Activated B cell treated with CpG ODN at 0.5 μM for 24 hours (primary cell): ENCODE results near the gene TSPAN12. TPM values are rescaled to one million over a fixed set of nuclear protein-coding genes. Genes with fewer than 3 reads are reported as not detected.
A peak's percentile ranks its signal among the peaks of the same experiment; 100 is the strongest.

ENCODE experiments used
- ATAC-seq: fragments of 200-7000 bp; cut with Tn5 transposase; one replicate; pipeline ENCODE4 v1.10.0; 2021; ENCODE audit warnings: low read depth, mild to moderate bottlenecking, moderate library complexity
- CTCF ChIA-PET: fragments of 350-600 bp; sonication (Branson Sonifier 250); formaldehyde crosslinking; loops from one replicate; lab custom pipeline; 2021; ENCODE audit warnings: antibody characterized with exemption; lab: Charles Lee
- POLR2A ChIA-PET: fragments of 350-600 bp; sonication (Branson Sonifier 250); formaldehyde crosslinking; loops from one replicate; lab custom pipeline; 2021; ENCODE audit warnings: antibody characterized with exemption; lab: Charles Lee
- DNase-seq: peaks from one replicate; pipeline ENCODE4 v3.0.0; 2022
- H3K27ac Mint-ChIP-seq: one replicate; pipeline ENCODE4 v1.8.0; 2020; ENCODE audit warnings: mixed read lengths
- H3K27me3 Mint-ChIP-seq: one replicate; pipeline ENCODE4 v1.8.0; 2021; ENCODE audit warnings: mixed read lengths
- H3K36me3 Mint-ChIP-seq: one replicate; pipeline ENCODE4 v1.8.0; 2021; ENCODE audit warnings: low read depth, mixed read lengths
- H3K4me1 Mint-ChIP-seq: one replicate; pipeline ENCODE4 v1.8.0; 2021; ENCODE audit warnings: mixed read lengths
- H3K4me3 Mint-ChIP-seq: one replicate; pipeline ENCODE4 v1.8.0; 2020; ENCODE audit warnings: mild to moderate bottlenecking, mixed read lengths
- H3K9me3 Mint-ChIP-seq: one replicate; pipeline ENCODE4 v1.8.0; 2020; ENCODE audit warnings: mixed read lengths
- intact Hi-C: fragments of 100-400 bp; cut with micrococcal nuclease; formaldehyde crosslinking; loops from one replicate; pipeline ENCODE4 v1.15.1; 2024
- total RNA-seq: library from RNA; stranded (reverse); gene quantifications from 2 replicates; pipeline ENCODE4 v1.2.3, GENCODE V29; 2022
- TF ChIP-seq, protein P1 (sequence below): fragments of 200-600 bp; IDR thresholded peaks from one replicate; pipeline ENCODE4 v1.8.0; 2022; ENCODE audit warnings: antibody characterized with exemption, mild to moderate bottlenecking

The TSPAN12 gene
- total RNA-seq, 1 donor from 2014 or later: not detected

DNA sequence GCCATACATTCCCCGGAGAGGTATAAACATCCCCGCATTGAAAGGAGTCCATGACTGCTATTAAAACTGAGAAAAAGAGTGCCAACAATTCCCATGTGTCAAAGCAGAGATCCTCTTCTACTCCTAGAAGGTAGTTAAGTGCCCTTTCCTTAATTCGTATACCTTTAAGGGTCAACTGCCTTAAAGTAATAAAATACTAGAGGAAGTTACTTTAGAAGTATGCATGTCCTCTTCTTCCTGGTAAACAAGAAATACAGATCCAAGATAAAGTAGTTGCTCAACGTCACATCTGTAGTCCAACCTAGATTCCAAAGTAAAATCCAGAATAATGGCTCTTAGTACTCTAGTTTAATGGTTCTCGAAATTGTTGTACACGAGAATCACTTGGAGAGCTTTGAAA lies 1.5 kb upstream of the TSPAN12 start:
- intact Hi-C loops: loop anchor here (5.0 kb wide), 1 partner anchor 128 kb away; the partner anchor contains the start of gene CPED1
- ATAC-seq (no peak), DNase-seq (no peak)
- ChIA-PET POLR2A (no interaction called here), CTCF (no interaction called here)
- Mint-ChIP-seq H3K27me3 (peaks cover 60% of the 10 kb centered on the region), H3K36me3 (no peaks in the 10 kb centered on the region), H3K9me3 (no peaks in the 10 kb centered on the region), H3K27ac (no peak overlapping the region), H3K4me1 (peaks cover 14% of the 10 kb centered on the region), H3K4me3 (no peak overlapping the region)
- TF ChIP-seq, protein P1, sequence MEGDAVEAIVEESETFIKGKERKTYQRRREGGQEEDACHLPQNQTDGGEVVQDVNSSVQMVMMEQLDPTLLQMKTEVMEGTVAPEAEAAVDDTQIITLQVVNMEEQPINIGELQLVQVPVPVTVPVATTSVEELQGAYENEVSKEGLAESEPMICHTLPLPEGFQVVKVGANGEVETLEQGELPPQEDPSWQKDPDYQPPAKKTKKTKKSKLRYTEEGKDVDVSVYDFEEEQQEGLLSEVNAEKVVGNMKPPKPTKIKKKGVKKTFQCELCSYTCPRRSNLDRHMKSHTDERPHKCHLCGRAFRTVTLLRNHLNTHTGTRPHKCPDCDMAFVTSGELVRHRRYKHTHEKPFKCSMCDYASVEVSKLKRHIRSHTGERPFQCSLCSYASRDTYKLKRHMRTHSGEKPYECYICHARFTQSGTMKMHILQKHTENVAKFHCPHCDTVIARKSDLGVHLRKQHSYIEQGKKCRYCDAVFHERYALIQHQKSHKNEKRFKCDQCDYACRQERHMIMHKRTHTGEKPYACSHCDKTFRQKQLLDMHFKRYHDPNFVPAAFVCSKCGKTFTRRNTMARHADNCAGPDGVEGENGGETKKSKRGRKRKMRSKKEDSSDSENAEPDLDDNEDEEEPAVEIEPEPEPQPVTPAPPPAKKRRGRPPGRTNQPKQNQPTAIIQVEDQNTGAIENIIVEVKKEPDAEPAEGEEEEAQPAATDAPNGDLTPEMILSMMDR: no peak

DNA sequence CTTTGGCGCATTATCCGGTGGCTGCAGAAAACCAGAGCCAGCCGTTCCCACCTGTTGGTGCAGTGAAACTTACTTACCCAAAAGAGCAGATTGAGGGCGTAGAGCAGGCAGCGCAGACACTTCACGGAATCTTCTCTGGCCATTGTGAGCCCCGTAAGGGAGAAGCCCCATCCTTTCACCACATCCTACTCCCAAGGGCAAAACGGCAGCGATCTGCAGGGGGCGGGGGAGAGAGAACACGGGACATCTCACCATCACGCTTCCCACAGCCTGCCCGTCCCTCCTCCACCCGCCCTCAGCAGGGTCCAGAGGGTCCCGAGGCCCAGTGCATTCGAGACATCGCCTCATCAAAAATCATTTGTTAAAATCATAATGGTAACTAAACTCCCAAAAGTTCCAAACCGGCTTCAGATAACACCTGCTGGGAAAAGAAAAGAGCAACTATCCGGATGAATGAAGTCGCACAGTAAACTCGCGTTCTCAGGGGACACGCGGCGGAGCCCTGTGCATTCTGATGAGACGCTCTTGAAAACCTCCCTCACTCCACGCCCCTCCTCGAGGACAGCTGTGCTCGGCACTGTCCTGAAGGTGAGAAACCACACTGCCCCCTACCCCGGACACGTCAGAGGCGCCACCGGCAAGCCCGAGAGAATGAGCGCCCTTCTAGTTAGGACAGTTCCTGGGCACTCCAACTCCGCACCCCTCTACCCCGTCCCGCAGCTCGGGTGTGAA lies 1.2 kb downstream of the TSPAN12 start:
- Mint-ChIP-seq H3K4me1 (peaks cover 14% of the 10 kb centered on the region), H3K4me3 (peak overlapping the region; percentile 90), H3K9me3 (no peaks in the 10 kb centered on the region), H3K36me3 (no peaks in the 10 kb centered on the region), H3K27me3 (peaks cover 57% of the 10 kb centered on the region), H3K27ac (no peak overlapping the region)
- ATAC-seq (peak; percentile 53), DNase-seq (peak; percentile 17)
- ChIA-PET CTCF (no interaction called here), POLR2A (no interaction called here)
- TF ChIP-seq, protein P1: no peak
- intact Hi-C loops: loop anchor here (1.0 to 5.0 kb wide), 4 partner anchors 9 to 131 kb away; partner anchors contain the start of genes CPED1 and ING3

DNA sequence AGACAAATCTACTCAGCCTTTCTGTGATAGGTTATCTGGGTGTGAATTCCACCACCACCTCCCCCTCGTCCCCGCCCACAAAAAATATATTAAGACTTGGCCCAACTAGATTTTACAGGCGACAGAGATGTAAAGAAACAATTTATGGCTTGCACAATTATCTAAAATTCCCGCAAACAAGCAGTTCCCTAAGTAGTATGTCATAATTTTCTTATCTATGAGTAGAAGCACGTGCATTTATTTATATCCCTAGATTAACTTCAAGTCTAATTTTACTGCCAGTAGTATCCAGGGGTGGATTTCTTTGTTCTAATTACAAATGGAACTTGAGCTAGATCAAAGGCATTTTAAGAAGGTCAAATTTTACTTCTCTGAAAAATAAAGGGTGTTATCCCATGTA lies 1.7 kb downstream of the TSPAN12 start:
- H3K27me3 Mint-ChIP-seq: peaks cover 55% of the 10 kb centered on the region
- no peak for DNase-seq
- no peak for ATAC-seq
- no peak overlapping the region for H3K27ac Mint-ChIP-seq
- TF ChIP-seq, protein P1: no peak
- no peaks in the 10 kb centered on the region for H3K36me3 Mint-ChIP-seq
- peak overlapping the region; percentile 90 for H3K4me3 Mint-ChIP-seq
- ChIA-PET CTCF (no interaction called here), POLR2A (no interaction called here)
- no peaks in the 10 kb centered on the region for H3K9me3 Mint-ChIP-seq
- peaks cover 14% of the 10 kb centered on the region for H3K4me1 Mint-ChIP-seq
- intact Hi-C loops: loop anchor here (2.0 to 5.0 kb wide), 2 partner anchors 95 to 131 kb away; partner anchors contain the start of genes CPED1 and ING3

DNA sequence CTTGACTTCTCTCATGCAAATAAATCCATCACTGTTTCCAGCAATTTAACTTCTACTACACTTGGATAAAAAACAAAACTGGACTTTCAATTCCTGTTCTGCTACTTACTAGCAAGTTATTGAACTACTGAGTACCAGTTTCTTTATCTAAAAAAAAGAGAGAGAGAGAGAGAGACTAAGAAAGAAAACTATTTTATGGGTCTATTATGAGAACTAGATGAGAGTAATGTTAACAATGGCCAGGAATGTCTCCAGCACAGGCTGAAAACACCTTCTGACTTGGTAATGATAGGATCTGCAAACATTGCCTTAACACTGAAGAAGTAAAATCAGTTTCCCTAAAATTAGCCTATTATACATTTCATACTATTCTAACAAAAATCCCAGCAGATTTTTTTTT lies 5.2 kb downstream of the TSPAN12 start:
- intact Hi-C loops: no loop called here
- no peaks in the 10 kb centered on the region for H3K9me3 Mint-ChIP-seq

DNA sequence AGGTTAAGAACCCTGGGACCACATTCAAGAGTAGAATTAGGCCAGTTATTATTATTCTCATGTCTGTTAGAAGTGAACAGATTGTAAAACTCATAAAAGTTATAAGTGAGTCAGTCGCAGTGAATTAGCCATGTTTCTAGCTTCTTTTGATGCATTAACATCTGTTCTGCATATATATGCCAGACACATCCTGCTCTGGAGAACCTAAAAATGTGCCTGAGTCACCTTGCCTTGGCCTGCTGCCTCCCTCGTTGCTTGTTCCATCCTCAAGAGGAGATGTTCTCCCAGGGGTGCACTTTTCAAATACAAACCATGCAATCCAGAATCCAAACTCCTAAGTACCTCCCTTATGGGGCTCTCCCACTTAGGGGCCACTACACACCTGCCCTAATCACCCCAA lies 14.8 kb downstream of the TSPAN12 start:
- Mint-ChIP-seq H3K27me3 (no peaks in the 10 kb centered on the region), H3K36me3 (no peaks in the 10 kb centered on the region), H3K4me1 (no peaks in the 10 kb centered on the region), H3K9me3 (no peaks in the 10 kb centered on the region), H3K27ac (no peak overlapping the region), H3K4me3 (no peak overlapping the region)
- TF ChIP-seq, protein P1: no peak
- ChIA-PET CTCF (no interaction called here), POLR2A (no interaction called here)
- ATAC-seq: no peak
- intact Hi-C loops: no loop called here
- DNase-seq: no peak

More for the DNA sequence above, 5.2 kb downstream of the TSPAN12 start:
- ChIA-PET POLR2A (no interaction called here), CTCF (no interaction called here)
- TF ChIP-seq, protein P1: no peak
- no peak for ATAC-seq
- Mint-ChIP-seq H3K4me1 (peaks cover 9% of the 10 kb centered on the region), H3K27ac (no peak overlapping the region), H3K27me3 (peaks cover 36% of the 10 kb centered on the region), H3K4me3 (no peak overlapping the region), H3K36me3 (no peaks in the 10 kb centered on the region)
- DNase-seq: no peak
